ENCODE data around the gene PRXL2B. TPM values are rescaled to one million over a fixed set of nuclear protein-coding genes. Genes with fewer than 3 reads are reported as not detected.

The PRXL2B gene
- total RNA-seq, 1 donor from 2014 or later = 12.6 TPM

DNA sequence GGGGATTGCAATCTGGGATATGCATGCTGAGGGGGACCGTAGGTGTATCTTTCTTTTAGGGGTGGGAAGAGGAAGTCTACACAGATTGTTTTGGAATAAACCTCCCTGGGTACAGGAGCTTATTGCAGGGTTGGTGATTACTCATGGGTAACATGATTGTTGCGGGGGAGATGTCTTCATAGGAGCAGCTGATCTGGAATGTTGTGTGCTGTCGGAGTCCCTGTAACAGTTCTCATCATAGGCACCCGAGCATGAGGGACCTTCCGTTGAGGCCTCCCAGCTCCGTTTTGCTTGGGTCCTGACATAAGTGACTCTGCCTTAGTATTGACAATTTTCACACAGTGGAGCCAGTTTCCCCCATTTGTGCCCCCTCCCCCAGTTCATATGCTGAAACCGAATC lies 4.2 kb upstream of the PRXL2B start:
- FAIRE-seq (no peak), DNase-seq (ENCODE audit: low spot score in 2 of 2) (no peak)

DNA sequence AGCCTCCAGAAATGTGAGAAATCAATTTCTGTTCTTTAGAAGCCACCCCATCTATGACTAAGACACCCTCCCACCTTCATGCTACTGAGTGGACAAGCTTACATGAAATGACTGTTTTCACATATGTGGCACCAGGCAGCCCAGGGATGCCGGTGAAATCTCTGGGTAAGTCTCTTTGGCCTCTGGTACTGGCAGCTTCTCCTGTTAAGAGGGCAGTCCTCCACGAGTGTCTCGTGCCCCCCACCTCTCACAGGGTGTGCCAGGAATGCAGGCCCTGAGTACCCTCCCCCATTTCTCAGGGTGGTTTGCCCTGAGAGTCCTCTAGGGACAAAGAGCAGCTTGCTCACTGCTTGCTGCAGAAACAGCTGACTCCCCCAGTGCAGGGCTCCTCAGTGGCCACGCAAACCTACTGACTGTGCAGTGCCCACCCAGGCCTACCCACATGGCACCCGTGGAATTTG lies 3.2 kb upstream of the PRXL2B start:
- DNase-seq (ENCODE audit: low spot score in 2 of 2) (no peak), FAIRE-seq (no peak)

DNA sequence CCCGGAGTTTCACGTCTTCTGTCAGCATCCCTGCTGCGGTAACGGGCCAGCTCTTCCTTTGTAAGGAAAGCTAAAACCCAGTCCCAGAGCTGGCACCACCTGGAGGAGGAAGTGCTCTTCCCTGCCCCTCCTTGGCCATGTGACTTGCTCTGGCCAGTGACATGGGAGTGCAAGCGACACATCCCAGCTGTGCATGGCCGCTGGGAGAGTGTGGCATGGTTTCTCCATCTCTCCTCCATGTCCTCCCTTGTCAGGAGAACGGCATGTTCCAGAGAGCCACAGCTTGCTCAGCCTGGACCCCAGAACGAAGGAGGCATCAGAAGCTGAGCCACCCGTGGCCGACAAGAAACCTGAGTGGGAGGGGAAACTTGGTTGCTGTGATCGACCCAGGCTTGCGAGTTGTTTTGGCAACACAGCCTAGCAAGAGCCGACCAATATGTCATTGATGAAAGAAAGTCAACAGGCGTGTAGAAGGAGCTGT lies 2.7 kb upstream of the PRXL2B start:
- FAIRE-seq (no peak), DNase-seq (ENCODE audit: low spot score in 2 of 2) (no peak)

DNA sequence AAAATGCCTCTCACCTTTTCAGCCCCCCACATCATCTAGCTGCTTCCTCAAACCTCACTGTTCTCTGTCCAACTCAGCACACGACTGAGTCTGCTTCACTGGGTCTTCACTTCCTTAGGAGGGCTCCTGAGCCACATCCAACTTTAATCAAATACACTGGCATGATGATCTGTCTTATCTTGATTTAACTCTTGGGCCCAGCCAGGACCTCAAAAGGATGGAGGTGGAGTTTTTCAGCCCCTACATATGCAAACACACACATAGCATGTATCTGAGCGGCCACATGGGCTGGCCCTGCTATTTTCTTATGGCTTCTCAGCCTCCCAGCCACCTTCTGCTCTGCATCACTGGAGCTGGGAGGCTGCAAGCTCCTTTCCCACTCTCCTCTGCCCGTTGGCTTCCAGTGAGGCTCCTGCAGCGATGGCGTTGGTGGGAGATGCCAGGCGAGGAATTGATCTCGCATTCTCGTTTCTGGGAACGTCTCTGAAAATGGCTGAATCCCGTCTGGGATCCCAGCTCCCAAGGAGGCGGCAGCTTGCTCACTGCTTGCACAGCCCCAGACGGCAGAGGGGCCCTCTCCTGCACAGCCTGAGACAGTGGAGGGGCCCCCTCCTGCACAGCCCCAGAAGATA lies 1.8 kb upstream of the PRXL2B start:
- DNase-seq (ENCODE audit: low spot score in 2 of 2) (no peak), FAIRE-seq (no peak)

DNA sequence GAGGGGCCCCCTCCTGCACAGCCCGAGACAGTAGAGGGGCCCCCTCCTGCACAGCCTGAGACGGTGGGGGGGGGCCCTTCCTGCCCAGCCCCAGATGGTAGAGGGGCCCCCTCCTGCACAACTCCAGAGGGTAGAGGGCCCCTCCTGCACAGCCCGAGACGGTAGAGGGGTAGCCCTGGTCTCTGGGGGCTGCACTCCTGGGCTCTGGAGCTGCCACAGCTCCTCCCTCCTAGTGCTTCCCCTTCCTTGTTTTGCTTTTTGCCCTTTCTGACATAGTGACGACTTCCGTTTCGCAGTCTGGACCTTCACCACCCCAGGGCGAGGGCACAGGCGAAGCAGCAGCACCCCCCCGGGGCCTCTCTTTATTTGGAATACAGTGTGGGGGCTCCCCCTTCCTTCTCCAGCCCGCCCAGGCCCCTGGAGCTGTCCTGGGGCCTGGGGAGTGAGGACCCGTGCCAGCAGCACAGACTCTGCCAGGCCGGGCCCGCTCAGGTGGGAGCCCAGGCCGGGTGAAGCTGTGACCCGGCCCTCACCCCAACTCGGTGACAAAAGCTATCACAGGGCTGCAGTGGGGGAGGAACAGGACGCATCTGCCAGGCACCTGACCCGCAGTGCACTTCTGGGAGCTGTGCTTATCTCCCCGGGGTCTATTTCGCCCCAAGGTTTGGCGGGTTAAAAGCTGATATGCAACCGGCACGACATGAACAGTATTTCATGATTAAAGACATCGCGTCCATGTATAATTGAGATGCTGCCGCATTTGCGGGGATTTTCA lies 1.1 kb upstream of the PRXL2B start:
- FAIRE-seq (no peak), DNase-seq (ENCODE audit: low spot score in 2 of 2) (peak; percentile 56 to 64)

DNA sequence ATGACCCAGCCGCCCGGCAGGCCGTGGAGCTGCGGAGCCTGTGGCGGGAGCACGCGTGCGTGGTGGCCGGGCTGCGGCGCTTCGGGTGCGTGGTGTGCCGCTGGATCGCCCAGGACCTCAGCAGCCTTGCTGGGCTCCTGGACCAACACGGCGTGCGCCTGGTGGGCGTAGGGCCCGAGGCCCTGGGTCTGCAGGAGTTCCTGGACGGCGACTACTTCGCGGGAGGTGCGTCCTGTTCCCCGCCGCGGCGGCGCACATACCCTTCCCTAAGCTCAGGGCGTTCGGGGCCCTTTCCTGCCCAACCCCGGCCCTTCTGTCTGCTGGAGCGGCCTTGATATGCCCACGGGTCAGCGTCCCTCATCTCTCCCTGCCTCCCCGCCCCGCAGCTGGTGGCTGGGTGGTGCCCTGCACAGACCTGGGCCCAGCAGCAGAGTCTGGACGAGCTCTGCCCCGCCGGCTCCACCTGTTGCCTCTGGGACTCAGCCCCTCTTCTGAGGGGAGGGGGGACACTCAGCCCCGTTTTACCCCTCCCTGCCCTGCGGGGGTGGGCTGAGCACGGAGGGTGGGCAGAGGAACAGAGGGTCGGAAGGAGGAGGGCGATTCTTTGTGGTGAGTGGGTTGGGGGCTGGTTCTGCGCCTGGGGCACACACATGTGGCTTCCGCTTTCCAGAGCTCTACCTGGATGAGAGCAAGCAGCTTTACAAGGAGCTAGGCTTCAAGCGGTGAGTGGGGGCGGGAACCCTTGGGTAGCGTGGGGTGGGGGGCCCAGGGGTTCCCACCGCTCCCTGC lies 688 bp downstream of the PRXL2B start:
- DNase-seq (ENCODE audit: low spot score in 2 of 2) = no peak

DNA sequence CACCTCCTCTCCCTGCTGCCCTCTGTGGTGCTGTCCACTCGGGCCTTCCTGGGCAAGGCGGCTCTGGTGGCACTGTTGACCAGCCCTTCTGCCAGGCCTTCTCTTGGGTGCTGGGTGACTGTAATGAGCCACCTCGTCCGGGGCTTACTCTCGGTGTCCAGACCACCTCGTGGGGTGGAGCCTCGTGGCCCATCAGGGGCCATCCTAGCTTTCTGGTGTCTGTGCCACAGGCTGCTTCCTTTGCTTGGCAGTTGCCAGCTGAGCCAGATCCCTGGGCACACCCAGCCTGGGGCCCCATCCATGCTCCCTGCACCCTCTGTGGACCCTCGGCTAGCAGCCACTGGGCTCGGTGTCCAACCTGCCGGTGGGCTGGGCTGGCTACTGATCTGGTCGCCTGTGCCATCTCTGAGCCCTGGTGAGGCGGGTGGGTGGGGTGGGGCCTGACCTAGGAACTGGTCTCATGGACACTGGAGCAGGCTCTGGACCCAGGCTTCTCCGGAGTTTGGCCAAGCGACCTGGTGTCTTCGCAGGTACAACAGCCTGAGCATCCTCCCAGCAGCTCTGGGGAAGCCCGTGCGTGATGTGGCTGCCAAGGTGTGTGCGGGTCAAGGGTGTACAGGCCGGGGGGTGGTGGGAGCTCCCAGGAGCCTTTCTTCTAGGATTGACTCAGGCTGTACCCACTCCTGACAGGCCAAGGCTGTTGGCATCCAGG lies 1.4 kb downstream of the PRXL2B start:
- FAIRE-seq (no peak), DNase-seq (ENCODE audit: low spot score in 2 of 2) (no peak)

More for the DNA sequence above, 688 bp downstream of the PRXL2B start:
- no peak for FAIRE-seq

DNA sequence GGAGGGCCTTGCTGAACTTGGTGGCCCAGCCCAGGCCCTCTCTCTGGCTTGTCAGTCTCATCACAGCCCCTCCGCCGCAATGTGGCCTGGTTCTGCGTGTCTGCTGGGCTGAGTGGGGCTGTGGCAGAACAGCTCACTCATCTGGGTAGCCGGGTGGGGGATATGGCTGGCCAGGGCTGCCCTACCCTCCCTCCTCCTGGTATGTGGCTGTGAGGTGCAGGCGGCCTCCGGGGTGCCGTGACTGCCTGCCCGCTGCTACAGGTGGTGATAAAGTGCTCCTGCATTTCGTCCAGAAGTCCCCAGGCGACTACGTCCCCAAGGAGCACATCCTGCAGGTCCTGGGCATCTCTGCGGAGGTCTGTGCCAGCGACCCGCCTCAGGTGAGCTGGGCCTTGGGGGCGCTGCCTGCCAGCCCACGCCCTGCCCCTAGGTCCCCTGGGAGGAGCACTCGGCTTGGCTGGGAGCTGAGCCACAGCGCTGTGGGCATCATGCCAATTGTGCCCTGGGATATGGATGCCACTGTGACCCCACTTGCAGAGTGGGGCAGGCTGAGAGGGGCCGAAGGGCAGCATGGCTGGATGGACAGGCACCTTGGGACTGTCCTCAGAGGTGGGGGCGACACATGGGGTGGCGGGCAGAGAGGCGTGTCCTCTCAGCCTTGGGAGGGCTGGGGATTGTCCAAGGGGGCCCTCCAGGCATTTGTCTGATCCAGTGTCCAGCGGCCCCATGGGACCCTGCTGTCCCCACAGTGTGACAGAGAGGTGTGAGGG lies 2.3 kb downstream of the PRXL2B start:
- DNase-seq (ENCODE audit: low spot score in 2 of 2) (no peak), FAIRE-seq (no peak)

DNA sequence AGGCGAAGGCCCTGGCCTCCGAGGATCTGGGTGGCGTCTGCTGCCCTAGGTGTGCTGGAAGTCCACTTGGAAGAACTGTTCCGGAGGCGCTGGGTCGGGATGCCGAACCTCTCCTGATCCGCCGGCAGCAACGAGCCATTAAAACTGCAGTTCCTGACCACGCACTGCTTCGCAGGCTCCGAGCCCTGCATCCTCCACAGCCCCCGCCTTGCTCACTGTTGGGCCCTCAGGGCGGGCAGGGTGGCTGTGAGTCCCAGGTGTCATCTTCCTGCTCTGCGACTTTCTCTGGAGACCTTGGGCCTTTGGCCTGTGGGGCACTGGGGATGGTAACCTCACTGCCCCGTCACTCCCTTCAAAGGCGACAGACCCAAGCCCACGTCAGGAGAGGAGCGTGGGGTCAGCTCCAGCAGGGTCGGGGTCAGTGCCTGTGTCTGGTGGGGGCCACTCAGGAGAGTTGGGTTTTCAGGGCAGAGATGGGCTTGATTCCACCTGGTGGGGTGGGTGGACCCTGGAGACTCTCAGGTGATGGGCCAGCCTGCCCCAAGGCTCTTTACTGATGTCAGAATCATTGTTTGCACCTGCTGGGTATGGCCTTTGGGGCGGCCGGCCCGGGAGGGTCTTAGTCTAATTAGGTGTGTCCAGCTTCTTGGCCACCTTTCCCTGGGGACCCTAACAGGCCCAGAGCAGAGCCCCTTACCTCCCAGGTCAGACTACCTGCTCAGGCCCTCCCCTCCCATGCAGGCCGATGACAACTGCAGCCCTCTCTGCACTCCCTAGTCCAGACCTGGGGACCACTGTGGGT lies 3.1 kb downstream of the PRXL2B start:
- DNase-seq (ENCODE audit: low spot score in 2 of 2) = no peak
- FAIRE-seq = no peak

DNA sequence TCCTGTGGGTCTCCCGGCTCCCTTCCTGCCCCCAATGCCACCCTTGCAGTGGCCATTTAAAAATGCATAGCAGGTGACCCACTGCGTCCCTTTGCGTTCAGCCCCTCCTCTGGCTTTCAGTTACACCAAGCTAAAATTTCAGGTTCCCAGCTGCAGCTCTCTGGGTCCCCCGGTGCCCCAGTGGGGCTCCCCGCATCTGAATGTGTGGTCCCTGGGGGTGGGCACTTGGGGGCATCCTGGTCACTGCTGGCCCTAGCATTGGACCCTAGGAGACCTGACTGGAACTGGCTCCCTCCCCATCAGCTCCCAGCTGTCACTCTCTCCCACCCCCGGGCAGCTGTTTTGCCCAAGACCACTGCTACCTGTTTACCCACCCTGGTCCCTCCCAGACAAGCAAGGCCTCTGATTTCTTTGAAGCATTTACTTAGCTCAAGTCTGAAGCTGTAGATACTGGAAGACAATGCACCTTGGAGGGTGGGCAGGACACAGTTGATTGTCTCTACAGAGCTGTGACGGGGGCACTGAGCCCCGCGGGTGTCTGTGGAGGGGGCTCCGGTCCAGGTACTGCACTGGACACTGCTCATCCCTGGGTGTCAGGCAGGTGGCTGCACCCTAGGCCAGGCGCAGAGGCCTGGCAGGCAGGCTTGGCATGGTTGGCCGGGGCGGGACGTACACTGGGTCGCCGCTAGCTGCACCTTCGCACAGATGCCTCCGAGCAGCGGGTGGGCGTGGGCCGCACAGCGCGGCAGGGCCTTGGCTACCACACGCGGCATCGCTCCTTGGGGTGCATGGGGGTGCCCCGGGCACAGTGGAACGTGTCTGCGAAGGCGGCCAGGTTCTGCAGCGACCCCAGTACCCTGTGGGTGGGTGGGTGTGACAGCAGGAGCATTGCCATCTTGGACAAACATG lies 3.9 kb downstream of the PRXL2B start:
- DNase-seq (ENCODE audit: low spot score in 2 of 2) = no peak
- FAIRE-seq = no peak

DNA sequence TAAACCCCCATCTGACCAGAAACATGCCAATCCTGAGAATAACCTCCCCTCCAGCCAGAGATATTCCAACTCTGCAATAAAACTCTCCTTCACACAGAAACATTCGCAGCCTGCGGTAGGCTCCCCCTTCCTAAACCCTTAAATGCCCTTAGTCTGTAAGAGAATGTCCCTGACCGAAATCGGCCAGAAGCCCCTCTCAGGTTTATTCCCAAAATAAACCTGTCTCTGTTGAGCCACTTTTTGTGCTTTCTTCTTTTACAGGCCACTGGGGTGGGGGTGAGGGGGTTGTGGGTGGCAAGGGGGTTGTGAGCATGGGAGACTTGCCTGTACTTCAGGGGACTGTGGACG lies 4.6 kb downstream of the PRXL2B start:
- FAIRE-seq (no peak), DNase-seq (ENCODE audit: low spot score in 2 of 2) (no peak)

DNA sequence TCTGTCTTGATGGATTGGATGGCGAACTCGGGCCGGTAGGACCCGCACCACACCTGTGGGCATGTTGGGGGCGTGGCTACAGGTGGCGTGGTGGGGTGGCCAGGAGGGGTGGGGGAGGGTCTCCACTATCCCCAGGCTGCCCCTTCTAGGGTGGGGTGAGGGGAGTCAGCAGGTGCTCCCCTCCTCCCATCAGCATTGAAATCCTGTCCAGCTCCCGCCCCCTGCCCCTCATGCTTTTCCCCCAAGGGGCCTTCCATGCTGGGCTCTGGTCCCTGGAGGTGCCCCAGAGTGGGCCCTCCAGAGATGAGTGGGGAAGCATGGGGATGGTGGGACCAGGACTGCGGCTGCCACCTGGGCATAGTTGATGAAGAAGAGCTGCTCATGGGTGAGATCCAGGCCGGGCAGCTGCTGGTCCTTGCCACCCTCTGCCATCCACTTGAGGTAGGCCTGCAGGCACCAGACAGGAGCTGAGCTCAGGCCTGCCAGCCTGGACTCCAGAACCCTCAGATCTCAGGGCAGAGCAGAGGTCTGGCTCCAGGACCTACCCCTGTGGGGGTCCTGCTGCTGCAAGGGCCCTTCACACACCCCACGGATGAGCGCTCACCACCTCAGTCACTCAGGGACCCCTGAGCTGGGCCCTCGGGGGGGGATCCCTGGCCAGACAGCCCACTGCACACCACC lies 5.1 kb downstream of the PRXL2B start:
- DNase-seq (ENCODE audit: low spot score in 2 of 2) = no peak
- no peak for FAIRE-seq

DNA sequence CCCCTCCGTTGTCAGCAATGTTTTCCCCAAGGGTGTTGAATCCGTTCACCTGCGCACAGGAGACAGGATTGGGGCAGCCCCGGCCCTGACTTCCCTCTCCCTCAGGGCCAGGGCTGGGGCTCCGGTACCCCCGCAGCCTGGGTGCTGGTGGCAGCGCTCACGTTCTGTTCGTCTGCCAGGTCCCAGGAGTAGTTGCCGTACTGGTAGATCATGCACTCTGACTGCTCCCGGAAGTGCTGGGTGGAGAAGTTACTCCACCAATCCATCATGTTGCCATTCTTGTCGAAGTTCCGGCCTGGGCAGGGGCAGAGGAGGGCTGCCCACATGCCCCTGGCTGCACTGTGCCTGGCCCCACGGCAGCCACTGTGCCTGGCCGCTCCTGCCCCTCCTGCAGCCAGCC lies 6.1 kb downstream of the PRXL2B start:
- no peak for DNase-seq (ENCODE audit: low spot score in 2 of 2)
- no peak for FAIRE-seq

DNA sequence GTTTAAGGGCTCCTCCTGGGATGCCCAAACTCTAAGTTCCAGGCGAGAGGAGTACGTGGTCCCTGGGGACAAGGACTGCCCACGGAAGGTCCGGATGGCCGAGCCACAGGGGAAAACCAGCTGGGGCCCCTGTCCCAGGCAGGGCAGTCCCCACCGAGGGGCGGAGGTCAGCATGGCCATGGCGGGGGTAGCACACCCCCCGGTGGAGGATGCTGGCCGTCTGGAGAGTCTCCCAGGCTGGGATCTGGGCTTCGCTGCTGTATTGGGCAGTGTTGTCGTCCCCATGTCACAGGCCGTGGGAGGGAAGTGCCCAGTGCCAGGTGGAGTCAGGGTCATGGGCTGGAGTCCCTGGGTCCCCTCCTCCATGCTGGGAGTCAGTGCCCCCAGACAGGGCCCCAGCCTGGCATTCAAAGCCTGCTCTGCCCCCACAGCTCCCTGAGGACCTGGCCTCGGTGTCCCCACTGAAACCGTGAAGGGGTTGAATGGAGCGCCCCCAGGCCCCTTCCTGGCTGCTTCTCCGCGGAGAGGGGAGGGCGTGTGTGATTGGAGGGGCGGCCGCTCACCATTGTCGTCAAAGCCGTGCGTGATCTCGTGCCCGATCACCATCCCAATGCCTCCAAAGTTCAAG lies 6.8 kb downstream of the PRXL2B start:
- no peak for DNase-seq (ENCODE audit: low spot score in 2 of 2)
- FAIRE-seq = no peak

DNA sequence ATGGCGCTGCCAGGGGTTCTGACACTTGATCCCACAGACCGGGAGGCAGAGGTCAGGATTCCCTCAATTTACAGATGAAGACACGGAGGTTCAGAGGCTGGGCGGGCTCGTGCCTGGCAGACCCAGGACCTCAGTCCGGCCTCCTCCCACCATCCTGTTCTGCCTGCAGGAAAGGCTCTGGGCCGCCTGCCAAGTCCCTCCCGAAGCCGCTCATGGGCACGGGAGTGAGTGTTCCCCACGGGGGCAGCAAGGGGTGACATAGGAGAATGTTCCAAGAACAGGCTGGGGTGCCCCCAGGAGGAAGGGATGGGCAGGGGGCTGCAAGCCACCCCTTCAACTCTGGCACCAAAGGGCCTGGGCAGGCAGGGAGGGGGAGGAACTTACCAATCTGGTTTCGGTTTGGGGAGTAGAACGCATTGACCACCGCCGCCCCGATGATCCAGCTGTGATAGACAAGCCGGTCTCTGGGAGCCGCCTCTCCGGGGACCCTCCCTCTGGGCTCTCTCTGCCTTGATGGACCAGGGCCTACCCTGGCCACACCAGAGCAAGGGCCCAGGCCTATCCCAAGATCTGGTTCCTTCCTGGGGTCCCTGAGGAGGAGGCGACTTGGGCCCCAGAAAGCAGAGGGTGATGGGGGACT lies 7.5 kb downstream of the PRXL2B start:
- FAIRE-seq (no peak), DNase-seq (ENCODE audit: low spot score in 2 of 2) (no peak)

DNA sequence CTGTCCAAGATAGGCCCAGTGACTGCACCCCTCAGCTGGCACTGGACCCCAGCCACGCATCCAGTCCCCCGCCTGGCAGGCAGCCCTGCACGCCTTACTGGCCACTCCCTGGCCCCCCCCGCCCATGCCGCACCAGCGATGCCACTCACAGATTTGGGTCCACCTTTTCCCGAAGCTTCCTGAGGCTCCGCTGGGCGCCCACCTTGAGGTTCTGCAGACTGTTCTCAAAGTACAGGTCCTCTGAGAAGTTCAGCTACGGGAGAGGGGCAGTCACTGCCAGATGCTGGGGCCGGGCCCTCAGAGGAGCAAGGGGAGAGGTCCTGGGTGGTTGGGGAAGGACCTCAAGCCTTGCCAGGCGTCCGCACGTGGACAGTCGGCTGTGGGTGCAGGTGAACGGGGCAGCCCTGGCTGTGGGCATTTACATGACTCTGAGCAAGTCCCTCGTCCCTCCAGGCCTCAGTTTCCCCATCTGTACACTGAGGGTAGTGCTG lies 8.1 kb downstream of the PRXL2B start:
- FAIRE-seq = no peak
- DNase-seq (ENCODE audit: low spot score in 2 of 2) = no peak
